BE2C (cell line): ENCODE results near the gene GRIK1.

Source experiments
- DNase-seq: peaks from one replicate; pipeline ENCODE4 v3.0.0-alpha.2; 2020
- H3K27me3 ChIP-seq: fragments of 250-450 bp; sonication (Bioruptor Pico); 2 replicates; pipeline ENCODE4 v1.5.1; 2020; ENCODE audit warnings: mild to moderate bottlenecking
- H3K36me3 ChIP-seq: fragments of 250-450 bp; sonication (Bioruptor Pico); 2 replicates; pipeline ENCODE4 v1.5.1; 2020; ENCODE audit warnings: mild to moderate bottlenecking
- H3K4me1 ChIP-seq: fragments of 250-450 bp; sonication (Bioruptor Pico); 2 replicates; pipeline ENCODE4 v1.5.1; 2020
- H3K4me3 ChIP-seq: 2 replicates; pipeline ENCODE4 v1.5.1; 2011; ENCODE audit warnings: low read depth, low read length
- H3K9me3 ChIP-seq: fragments of 250-450 bp; sonication (Bioruptor Pico); 2 replicates; pipeline ENCODE4 v1.5.1; 2020
- TF ChIP-seq, protein P1 (sequence below): IDR thresholded peaks from 2 replicates; pipeline ENCODE4 v1.5.1; 2012; ENCODE audit warnings: mild to moderate bottlenecking, low read depth, low read length

The GRIK1 gene

DNA sequence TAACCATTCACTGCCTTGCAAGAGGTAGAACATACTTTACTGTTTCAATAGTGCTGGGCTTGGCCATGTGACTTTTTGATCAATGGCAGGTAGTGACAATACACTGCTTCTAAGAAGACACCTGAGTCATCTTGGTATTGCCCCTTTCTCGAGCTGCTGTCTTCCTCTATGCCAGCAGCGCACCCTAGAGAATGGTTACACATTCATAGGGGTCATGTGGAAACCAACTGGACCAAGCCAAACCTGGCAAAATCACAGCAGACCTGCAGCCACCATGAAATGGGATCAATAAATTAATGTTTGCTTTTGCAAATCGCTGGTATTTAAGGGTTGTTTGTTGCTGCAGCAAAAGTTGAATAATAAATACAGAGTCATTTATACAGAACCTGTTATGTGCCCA lies 122.3 kb downstream of the GRIK1 start:
- Histone ChIP-seq H3K27me3 (no peaks in the 10 kb centered on the region), H3K9me3 (no peaks in the 10 kb centered on the region), H3K36me3 (no peaks in the 10 kb centered on the region), H3K4me1 (no peaks in the 10 kb centered on the region), H3K4me3 (no peak overlapping the region)
- TF ChIP-seq, protein P1, sequence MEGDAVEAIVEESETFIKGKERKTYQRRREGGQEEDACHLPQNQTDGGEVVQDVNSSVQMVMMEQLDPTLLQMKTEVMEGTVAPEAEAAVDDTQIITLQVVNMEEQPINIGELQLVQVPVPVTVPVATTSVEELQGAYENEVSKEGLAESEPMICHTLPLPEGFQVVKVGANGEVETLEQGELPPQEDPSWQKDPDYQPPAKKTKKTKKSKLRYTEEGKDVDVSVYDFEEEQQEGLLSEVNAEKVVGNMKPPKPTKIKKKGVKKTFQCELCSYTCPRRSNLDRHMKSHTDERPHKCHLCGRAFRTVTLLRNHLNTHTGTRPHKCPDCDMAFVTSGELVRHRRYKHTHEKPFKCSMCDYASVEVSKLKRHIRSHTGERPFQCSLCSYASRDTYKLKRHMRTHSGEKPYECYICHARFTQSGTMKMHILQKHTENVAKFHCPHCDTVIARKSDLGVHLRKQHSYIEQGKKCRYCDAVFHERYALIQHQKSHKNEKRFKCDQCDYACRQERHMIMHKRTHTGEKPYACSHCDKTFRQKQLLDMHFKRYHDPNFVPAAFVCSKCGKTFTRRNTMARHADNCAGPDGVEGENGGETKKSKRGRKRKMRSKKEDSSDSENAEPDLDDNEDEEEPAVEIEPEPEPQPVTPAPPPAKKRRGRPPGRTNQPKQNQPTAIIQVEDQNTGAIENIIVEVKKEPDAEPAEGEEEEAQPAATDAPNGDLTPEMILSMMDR, result no peak
- DNase-seq, result no peak

DNA sequence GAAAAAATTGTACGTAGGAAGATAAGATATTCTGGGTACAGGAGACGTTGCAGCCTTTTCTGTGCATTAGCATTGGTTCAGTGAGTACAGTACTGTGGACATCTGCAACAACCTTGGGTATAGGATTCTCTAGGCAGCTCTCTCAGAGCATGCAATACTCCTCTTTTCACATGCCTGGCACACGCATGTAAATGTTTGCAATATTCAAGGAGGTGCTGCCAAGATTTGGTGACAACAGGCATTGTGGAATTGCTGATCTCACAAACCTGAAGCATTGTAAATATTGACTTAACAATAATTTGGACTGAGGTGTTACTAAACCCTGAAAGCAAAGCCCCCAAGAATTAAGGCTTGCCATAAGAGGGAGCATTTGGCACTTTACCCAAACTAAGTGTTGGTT lies 126.8 kb downstream of the GRIK1 start:
- Histone ChIP-seq H3K9me3 (no peaks in the 10 kb centered on the region), H3K4me3 (no peak overlapping the region), H3K27me3 (no peaks in the 10 kb centered on the region), H3K36me3 (no peaks in the 10 kb centered on the region), H3K4me1 (no peaks in the 10 kb centered on the region)
- DNase-seq, result no peak
- TF ChIP-seq, protein P1, result no peak

DNA sequence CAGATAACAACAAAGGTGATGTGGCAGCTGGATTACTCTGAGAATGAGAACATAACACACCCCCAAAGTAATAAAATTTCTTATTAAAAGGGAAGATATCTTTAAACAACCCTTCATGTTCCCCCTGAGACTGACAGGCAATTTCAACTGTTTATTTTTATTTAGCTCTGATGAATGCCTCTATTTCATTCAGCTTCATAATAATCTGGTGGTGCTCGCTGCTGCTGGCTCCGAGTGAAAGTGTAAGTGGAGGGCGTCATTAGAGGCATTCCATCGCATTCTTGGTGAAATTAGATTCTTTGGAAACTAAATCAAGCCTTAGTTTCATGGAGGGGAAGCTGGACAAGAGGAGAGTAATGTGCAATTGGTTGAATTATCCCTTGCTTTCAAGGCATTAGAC lies 128.9 kb downstream of the GRIK1 start:
- H3K9me3 ChIP-seq, result no peaks in the 10 kb centered on the region
- no peaks in the 10 kb centered on the region for H3K36me3 ChIP-seq
- no peak for DNase-seq
- TF ChIP-seq, protein P1, result no peak
- no peaks in the 10 kb centered on the region for H3K4me1 ChIP-seq
- H3K4me3 ChIP-seq, result no peak overlapping the region
- H3K27me3 ChIP-seq, result no peaks in the 10 kb centered on the region

DNA sequence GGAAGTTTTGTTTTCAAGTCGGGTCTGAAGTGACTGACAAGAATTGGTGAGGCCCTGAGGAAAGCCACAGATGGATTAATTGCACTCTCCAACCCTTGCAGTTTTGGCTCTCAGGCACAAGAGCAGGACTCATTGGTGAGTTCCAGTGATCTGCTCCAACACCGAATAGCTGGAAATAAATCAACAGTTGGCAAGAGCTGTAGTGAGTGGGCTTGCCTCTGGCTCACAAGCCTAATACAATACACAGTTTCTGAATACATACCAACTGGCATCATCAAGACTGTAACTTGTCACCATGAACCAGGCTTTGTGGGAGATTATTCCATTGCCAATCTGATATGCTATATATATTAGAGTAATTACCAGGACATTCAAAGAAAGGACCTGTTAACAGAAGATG lies 131.6 kb downstream of the GRIK1 start:
- no peaks in the 10 kb centered on the region for H3K9me3 ChIP-seq
- no peaks in the 10 kb centered on the region for H3K27me3 ChIP-seq
- DNase-seq, result no peak
- H3K36me3 ChIP-seq, result no peaks in the 10 kb centered on the region
- no peaks in the 10 kb centered on the region for H3K4me1 ChIP-seq
- TF ChIP-seq, protein P1, result no peak
- H3K4me3 ChIP-seq, result no peak overlapping the region

DNA sequence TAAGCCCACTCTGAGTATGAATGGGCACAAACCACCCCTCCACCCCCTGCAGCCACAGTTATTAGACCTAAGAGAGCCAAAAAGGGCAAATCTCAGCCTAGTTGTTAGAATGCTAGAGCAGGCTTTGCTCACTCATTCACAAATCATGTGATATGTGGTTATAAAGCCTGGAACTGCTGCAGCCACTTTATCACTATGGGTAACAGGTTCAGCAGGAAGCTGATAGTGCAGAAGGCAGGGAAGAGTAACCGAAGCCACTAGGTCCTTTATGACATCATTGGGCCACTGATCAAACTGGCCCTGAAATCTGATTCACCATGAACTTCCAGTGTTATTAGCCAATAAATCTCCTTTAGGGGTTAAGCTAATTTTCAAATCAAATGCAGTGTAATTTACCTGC lies 134.7 kb downstream of the GRIK1 start:
- Histone ChIP-seq H3K36me3 (no peaks in the 10 kb centered on the region), H3K27me3 (no peaks in the 10 kb centered on the region), H3K9me3 (no peaks in the 10 kb centered on the region), H3K4me1 (no peaks in the 10 kb centered on the region), H3K4me3 (no peak overlapping the region)
- no peak for DNase-seq
- TF ChIP-seq, protein P1, result no peak

DNA sequence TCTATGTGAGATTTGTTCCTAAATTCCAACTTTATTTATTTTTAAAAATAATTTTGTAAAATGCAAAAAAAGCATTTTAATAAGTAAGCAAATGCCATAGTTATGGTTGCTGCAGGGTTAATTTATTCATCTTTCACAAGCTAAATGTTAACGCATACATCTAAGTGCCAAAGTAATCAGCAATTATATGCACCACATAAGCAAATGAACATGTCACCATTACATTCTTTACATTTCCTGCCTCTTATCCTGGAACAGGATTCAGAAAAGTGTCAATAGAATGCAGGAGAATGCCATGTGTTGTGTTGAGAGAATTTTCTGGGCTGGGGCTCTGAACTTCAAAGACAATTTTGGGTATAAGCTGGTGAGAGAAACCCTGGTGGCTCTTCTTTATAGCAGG lies 136.6 kb downstream of the GRIK1 start:
- no peaks in the 10 kb centered on the region for H3K4me1 ChIP-seq
- no peaks in the 10 kb centered on the region for H3K36me3 ChIP-seq
- no peak overlapping the region for H3K4me3 ChIP-seq
- DNase-seq, result no peak
- TF ChIP-seq, protein P1, result no peak
- no peaks in the 10 kb centered on the region for H3K9me3 ChIP-seq
- no peaks in the 10 kb centered on the region for H3K27me3 ChIP-seq
